Duodenal mucosa (tissue), 2 donors: Measurements from ENCODE around the gene ALDH5A1.
"Not testable (repeated sequence)": the region's sequence is repeated elsewhere in the genome, so short reads cannot be mapped to it uniquely, and the experiment has no call there.

Source experiments
- H3K27ac ChIP-seq: one replicate; pipeline ENCODE4 v1.7.0; 2013; ENCODE audit warnings: low read depth, low read length
- H3K27me3 ChIP-seq, 2 donors: one replicate each; pipeline ENCODE4 v1.7.0; 2013; ENCODE audit warnings: low read length in 2 of 2, control low read depth in 1 of 2; ENCODE audit not compliant: insufficient read depth in 2 of 2, control insufficient read depth in 1 of 2
- H3K36me3 ChIP-seq, 2 donors: one replicate each; pipeline ENCODE4 v1.7.0; 2013; ENCODE audit warnings: low read length in 2 of 2, control low read depth in 1 of 2; ENCODE audit not compliant: insufficient read depth in 2 of 2, control insufficient read depth in 1 of 2
- H3K4me1 ChIP-seq, 2 donors: one replicate each; pipeline ENCODE4 v1.7.0; 2013; ENCODE audit warnings: low read length in 2 of 2, control low read depth in 1 of 2; ENCODE audit not compliant: insufficient read depth in 2 of 2, control insufficient read depth in 1 of 2
- H3K4me3 ChIP-seq, 2 donors: one replicate each; pipeline ENCODE4 v1.7.0; 2013; ENCODE audit warnings: low read length in 2 of 2, low read depth in 1 of 2
- H3K9ac ChIP-seq, 2 donors: one replicate each; pipeline ENCODE4 v1.7.0; 2013; ENCODE audit warnings: low read length in 2 of 2, low read depth in 1 of 2
- H3K9me3 ChIP-seq, 2 donors: one replicate each; pipeline ENCODE4 v1.7.0; 2013; ENCODE audit warnings: low read length in 2 of 2, control low read depth in 1 of 2; ENCODE audit not compliant: control insufficient read depth in 1 of 2

ALDH5A1 gene

GRCh38 chr6:24501914-24502313 lies 7.1 kb downstream of the ALDH5A1 start:
- Histone ChIP-seq H3K9me3 (no peaks in the 10 kb centered on the region), H3K27me3 (no peaks in the 10 kb centered on the region), H3K27ac (no peak overlapping the region), H3K4me1 (no peaks in the 10 kb centered on the region), H3K4me3 (no peak overlapping the region), H3K36me3 (peaks cover 1 to 3% of the 10 kb centered on the region in 2 donors), H3K9ac (no peak overlapping the region)

- no peaks in the 10 kb centered on the region for H3K4me1 ChIP-seq
- no peaks in the 10 kb centered on the region for H3K9me3 ChIP-seq
- H3K9ac ChIP-seq: no peak overlapping the region
- H3K4me3 ChIP-seq: no peak overlapping the region
- H3K36me3 ChIP-seq: no peaks in the 10 kb centered on the region
- no peak overlapping the region for H3K27ac ChIP-seq
- no peaks in the 10 kb centered on the region for H3K27me3 ChIP-seq
Measured at GRCh38 chr6:24504287-24504648, 9.5 kb downstream of the ALDH5A1 start.

GRCh38 chr6:24504649-24505586 lies 10.1 kb downstream of the ALDH5A1 start:
- H3K27ac ChIP-seq: no peak overlapping the region
- no peaks in the 10 kb centered on the region for H3K9me3 ChIP-seq
- H3K9ac ChIP-seq: no peak overlapping the region
- no peak overlapping the region for H3K4me3 ChIP-seq
- no peaks in the 10 kb centered on the region for H3K4me1 ChIP-seq
- no peaks in the 10 kb centered on the region for H3K36me3 ChIP-seq
- no peaks in the 10 kb centered on the region for H3K27me3 ChIP-seq

GRCh38 chr6:24506814-24507520 lies 12.2 kb downstream of the ALDH5A1 start:
- no peaks in the 10 kb centered on the region for H3K36me3 ChIP-seq

GRCh38 chr6:24511976-24512375 lies 17.2 kb downstream of the ALDH5A1 start:
- H3K4me3 ChIP-seq, H3K4me1 ChIP-seq, H3K27ac ChIP-seq, H3K9ac ChIP-seq, H3K9me3 ChIP-seq, H3K27me3 ChIP-seq: not testable (repeated sequence)
- peaks cover 0 to 14% of the 10 kb centered on the region in 2 donors for H3K36me3 ChIP-seq

More at GRCh38 chr6:24506814-24507520, 12.2 kb downstream of the ALDH5A1 start:
- H3K27me3 ChIP-seq: no peaks in the 10 kb centered on the region
- no peak overlapping the region for H3K27ac ChIP-seq
- no peak overlapping the region for H3K4me3 ChIP-seq
- no peaks in the 10 kb centered on the region for H3K9me3 ChIP-seq
- no peaks in the 10 kb centered on the region for H3K4me1 ChIP-seq
- H3K9ac ChIP-seq: no peak overlapping the region

GRCh38 chr6:24513602-24514001 lies 18.8 kb downstream of the ALDH5A1 start:
- H3K27me3 ChIP-seq: no peaks in the 10 kb centered on the region
- no peaks in the 10 kb centered on the region for H3K4me1 ChIP-seq
- no peak overlapping the region for H3K27ac ChIP-seq
- H3K9ac ChIP-seq: no peak overlapping the region
- H3K4me3 ChIP-seq: no peak overlapping the region
- H3K36me3 ChIP-seq: peaks cover 0 to 14% of the 10 kb centered on the region in 2 donors
- H3K9me3 ChIP-seq: no peaks in the 10 kb centered on the region

- Histone ChIP-seq H3K27me3 (no peaks in the 10 kb centered on the region), H3K27ac (no peak overlapping the region), H3K36me3 (peaks cover 0 to 14% of the 10 kb centered on the region in 2 donors), H3K4me1 (no peaks in the 10 kb centered on the region), H3K9me3 (no peaks in the 10 kb centered on the region), H3K9ac (no peak overlapping the region), H3K4me3 (no peak overlapping the region)
Measured at GRCh38 chr6:24517659-24518543, 23.1 kb downstream of the ALDH5A1 start.

GRCh38 chr6:24520929-24521546 lies 26.3 kb downstream of the ALDH5A1 start:
- Histone ChIP-seq H3K4me3 (no peak overlapping the region), H3K27ac (no peak overlapping the region), H3K27me3 (no peaks in the 10 kb centered on the region), H3K9ac (no peak overlapping the region), H3K9me3 (no peaks in the 10 kb centered on the region), H3K36me3 (no peaks in the 10 kb centered on the region), H3K4me1 (no peaks in the 10 kb centered on the region)

- no peaks in the 10 kb centered on the region for H3K9me3 ChIP-seq
- no peak overlapping the region for H3K27ac ChIP-seq
- no peak overlapping the region for H3K9ac ChIP-seq
- H3K4me3 ChIP-seq: no peak overlapping the region
- H3K27me3 ChIP-seq: no peaks in the 10 kb centered on the region
- H3K36me3 ChIP-seq: no peaks in the 10 kb centered on the region
- H3K4me1 ChIP-seq: no peaks in the 10 kb centered on the region
Measured at GRCh38 chr6:24522228-24523176, 27.7 kb downstream of the ALDH5A1 start.
